Suppressor macrophage (primary cell): ENCODE measurements around the gene CHD2.
A peak's percentile ranks its signal among the peaks of the same experiment; 100 is the strongest.

Source experiments
- DNase-seq, 4 experiments: peaks; one replicate each; pipeline ENCODE4 v3.0.0-alpha.2; 2020 to 2022

Gene CHD2

DNA sequence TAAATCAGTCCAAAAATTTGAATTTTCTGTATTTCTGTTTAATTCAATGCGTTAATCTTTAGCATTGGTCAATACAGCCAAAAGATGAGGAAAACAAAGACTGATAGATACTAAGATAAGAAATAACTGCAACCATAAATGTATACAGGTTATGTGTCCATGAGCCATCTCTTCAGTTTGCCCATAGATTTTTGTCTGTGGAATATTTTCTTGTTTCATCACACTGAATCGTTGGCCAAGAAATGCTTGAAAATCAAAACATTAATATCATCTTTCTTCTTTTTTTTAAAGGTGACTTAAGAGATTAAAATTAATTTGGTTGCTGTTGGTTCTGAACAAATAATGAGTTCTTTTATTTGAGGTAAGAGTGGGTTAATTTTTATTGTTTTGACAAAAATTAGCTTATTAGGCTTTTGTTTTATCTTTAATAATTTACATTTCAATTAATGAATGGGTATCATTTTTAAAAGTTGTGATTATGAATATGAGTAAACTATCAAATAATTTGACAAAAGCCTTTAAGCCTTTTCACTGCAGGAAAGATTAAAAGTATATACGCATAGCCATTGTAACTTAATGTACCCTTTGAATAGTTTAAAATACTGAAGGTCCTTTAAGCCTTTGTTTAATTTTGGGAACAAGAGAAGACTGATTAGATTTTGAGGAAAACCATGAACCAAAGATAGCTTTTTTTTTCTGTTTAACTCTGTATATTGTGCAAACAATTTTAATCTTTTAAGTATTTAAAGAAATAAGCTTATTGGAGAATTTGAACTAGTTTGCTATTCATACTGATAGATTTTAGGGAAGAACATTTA is 14.7 kb upstream of the CHD2 start:
- DNase-seq = peak in 2 of 4 experiments; percentile 36 to 42

DNA sequence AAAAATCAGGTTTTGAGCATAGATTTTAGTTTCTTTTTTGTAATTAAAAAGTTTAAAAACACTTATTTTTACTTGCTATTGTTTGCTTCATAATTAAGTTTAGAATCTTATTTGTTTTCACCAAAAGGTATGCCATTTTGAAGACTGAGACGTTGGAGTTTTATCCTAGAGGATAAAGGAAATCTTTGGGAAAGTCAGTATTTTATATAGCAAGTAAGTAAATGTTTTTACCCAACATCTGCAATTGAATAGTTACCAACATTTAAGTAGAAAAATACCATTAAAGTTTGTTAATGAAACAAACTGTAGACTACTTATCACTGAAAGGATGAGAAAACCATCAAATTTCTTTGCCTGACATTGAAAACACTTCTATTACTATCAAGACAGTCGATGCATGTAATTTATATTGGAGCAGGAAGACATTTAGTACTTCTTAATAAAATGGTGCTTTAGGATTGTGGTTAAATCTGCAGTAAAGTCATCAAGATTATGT is 14.0 kb upstream of the CHD2 start:
- DNase-seq = no peak

DNA sequence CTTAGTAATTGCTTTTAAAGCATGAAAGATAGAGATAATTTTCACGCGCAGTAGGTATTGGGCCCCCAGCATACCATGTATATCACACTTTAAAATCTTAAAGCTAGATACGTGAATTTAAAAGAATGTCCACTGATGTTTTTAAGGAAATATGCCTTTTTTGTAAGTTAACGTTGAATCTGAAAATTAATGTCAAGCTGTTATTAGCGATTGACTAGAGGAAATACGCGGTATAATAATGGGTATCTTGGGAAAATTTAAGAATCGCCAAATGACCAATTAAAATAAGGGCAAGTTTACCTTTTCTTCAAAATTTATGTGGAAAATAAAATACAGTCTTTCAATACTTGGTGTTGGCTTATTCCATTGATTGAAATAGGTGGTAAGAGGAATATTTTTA is 13.3 kb upstream of the CHD2 start:
- no peak for DNase-seq

- no peak for DNase-seq
Measured at GRCh38 chr15:92887869-92888268, 12.3 kb upstream of the CHD2 start.

DNA sequence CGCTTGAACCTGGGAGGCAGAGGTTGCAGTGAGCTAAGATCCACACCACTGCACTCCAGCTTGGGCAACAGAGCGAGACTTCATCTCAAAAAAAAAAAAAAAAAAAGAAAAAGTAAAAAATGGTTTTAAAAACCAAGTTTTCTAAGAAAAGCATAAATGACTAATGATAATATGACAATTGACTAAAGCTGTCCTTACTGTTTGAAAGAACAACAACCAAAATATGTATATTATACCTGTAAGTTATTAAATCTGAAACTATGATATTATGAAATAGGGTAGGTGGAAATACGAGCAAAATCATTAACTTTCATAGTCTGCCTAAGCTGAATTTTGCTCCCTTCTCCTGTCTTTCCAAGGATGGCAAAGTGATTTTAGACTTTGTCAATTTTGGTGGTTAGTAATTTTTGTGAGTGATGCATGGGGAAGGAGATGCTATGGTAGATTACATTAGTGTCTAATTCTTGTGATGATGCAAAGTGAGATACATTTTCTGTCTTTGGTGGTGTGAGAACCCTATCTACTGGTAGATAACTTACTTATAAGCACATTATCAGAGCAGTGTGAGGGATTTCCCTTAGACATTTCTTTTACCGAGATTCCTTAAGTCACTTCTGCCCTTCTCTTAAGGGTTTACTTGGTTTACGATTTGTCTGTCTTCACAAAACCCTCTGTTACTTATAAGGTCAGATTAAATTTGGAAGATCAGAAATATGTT is 10.6 kb upstream of the CHD2 start:
- DNase-seq = no peak

DNA sequence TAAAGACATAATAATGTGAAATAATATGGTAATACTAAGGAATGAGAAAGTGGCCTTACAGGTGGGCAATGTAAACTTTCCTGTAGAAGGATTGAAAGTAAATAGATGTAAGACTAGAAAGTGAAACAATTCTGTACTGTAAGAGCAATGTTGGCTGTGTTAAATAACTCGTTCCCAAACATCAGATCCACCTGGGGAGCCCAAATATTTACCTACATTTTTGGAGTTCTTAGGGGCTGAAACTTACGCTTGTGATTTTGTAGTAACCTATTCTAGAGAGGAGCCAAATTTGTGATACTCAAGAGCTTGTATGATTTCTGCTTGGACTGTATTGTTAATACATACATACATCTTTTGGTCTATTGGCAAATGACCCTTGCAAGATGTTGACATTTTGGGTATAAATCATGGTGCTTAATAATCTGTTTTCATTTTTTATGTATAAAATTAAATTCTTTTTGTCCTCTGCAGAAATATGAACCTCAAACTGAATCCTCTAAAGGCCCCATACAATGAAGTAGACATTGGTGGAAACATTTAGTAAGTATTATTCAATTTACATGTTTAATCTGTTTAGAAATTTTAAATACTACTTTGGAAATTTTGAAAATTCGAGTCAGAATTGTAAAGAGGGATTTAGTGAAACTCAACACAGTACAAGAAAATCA is 8.5 kb upstream of the CHD2 start:
- no peak for DNase-seq

GRCh38 chr15:92892201-92892555 is 7.9 kb upstream of the CHD2 start:
- DNase-seq = no peak

- DNase-seq = no peak
Measured at GRCh38 chr15:92893200-92893599, 6.9 kb upstream of the CHD2 start.

DNA sequence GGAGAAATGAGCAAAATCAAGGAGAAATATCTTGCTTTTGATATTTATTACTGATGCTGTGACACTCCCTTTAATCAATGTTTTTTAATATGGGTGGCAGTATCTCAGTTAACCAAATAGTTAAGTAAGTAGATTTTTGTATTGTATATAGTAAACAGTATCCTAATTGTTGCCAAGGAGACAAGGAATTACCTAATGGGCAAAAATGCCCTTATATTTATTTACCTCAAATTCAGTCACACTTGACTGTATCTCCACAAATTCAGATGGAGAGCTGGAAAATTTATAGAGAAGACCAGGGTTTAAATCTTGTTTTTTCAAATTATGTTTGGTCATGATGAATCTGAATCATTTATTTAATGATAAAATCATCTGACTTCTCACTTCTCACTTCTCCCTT is 3.6 kb upstream of the CHD2 start:
- no peak for DNase-seq

- no peak for DNase-seq
Measured at GRCh38 chr15:92897620-92898019, 2.5 kb upstream of the CHD2 start.

GRCh38 chr15:92898988-92899582 is 1.0 kb upstream of the CHD2 start:
- no peak for DNase-seq

- DNase-seq = peak; percentile 37 to 62 (median 52)
Measured at GRCh38 chr15:92899601-92899947, 550 bp upstream of the CHD2 start.

- peak in 2 of 4 experiments; percentile 43 for DNase-seq
Measured at GRCh38 chr15:92900731-92901071, 577 bp downstream of the CHD2 start.

DNA sequence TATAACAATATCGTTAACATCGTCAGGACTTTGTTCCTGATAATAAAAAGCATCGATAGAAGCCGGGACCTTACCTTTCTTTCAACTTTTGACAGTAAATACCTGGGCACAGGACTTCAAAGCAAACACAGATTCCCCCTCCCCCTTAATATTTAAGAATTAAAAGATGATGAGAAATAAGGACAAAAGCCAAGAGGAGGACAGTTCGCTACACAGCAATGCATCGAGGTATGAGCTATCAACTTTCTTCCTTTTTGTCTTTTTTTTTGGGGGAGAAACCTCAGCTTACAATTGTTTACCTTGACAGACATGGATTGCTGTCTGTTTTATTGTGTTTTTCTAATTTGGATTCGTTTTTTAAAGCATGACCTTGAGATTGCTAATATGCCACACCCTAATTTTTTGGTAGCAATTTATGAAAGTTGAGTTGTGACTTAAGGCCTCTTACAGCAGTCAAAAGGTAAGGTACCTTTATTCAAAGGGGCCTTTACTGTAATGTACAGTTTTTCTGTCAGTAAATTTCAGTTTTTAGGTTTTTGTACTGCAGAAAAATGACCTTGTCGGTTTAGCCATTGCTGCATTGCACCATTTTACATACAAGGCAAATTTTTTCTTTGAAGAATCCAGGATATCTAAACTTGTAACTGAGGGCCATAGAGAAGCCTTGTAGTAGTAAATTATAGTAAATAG is 1.1 kb downstream of the CHD2 start:
- peak in 3 of 4 experiments; percentile 40 to 74 (median 68) for DNase-seq

DNA sequence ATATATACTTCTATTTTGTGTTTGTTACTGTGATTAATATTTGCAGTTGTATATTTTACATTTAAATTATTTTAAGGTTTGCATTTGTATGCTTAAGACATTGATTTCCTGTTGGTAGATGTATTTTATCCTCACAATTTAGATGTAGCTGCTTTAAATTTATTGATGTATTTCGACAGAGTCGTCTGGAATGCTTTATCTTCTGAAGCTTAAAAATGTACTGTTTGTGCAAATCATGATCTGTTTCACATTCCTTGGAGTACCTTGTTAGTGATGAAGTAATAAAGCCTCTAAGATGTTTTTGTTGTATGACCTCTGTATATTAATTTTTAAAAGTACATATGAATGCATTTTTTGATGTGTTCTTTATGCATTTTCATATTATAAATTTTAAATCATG is 1.9 kb downstream of the CHD2 start:
- no peak for DNase-seq

DNA sequence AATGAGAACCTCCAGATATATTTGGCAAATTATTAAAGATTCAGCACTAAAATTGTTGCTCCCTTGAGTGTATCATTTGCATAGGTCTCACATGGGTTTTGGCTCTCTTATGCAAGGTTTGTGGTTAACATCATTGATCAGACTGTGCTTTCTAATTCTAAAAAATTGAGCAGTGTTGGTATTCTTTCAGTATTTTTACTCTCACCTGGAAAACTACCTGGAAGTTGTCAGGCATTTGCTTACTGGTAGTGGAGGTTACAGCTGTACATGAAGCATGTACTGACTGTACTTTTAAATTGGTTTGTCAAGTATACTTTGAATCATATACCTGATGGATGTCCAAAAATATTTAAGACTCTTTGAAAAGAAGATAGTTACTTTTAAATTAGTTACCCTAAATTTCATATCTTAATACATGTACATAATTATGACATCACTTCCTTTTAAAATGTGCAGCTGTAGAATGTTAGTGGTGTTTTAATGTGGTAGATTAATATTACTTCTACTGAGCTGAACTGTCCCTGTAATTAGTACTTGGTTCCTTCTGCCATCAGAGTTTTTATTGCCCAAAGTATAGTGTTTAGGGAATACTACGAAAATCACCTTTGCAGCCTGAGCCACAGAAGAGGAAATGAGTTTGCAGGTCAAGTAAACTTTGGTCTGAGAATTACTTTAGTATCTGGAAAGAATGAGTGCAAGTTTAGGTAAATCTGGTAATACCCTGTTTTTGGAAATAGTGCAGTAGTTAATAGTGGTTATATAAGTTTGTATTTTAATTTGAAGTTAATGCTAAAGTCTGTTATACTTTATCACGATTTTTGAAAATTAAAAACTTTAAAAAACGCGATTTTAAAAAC is 2.8 kb downstream of the CHD2 start:
- DNase-seq = peak in 2 of 4 experiments; percentile 59 to 74

DNA sequence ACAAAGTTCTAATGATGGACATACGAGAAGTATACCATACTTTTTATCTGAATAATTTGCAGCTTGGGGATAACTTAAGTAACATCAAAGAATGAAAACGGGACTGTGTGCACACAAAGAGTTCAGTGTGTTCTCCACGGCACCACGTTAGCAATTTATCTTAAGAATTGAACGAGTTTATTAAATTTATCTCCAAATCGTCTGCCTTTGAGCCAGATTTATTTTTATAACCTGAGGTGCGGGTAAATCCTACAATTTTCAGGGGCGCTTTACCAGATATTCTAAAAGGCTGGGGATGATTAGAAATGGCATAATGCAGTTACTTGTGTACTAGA is 3.5 kb downstream of the CHD2 start:
- peak in 2 of 4 experiments; percentile 30 to 43 for DNase-seq

- DNase-seq = peak; percentile 99 to 100 (median 100)
Measured at GRCh38 chr15:92903966-92904721, 4.0 kb downstream of the CHD2 start.

DNA sequence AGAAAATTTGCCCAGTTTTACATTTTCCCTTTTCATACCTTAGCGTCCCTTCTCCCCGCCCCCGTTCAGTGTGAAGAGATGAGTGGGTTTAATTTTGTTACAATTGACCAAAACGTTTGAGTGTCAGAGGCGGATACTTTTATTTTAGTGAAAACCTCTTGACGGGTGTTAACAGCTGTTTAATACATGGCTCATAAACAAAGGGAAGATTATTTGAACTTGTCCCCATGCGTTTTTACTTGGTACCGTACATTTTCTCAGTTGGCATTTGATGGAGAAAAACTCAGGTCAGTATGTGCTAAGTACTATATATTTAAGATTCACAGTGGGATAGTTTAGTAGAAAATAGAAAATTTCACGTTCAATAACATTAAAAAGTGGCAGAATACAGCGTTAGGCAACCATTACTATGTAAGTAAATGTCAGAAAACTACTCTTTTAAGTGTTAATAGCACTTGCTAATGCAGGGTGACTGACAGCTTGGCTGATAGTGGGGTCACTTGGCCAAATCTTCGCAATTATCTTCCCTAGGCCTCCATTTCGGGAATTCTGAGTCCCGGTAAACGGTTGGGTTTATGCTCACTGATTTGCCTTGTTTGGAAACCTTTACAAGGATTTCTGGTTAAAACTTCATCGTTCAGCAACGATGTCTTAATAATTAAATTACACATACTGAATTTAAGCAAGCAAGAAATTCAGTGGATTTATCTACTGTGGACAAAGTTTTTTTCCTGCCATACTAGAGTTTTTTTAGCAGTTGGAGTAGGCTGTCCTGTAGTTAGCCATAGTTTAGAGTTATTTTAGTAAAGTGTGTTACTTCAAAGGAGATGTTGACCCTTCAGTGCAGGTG is 4.8 kb downstream of the CHD2 start:
- no peak for DNase-seq

DNA sequence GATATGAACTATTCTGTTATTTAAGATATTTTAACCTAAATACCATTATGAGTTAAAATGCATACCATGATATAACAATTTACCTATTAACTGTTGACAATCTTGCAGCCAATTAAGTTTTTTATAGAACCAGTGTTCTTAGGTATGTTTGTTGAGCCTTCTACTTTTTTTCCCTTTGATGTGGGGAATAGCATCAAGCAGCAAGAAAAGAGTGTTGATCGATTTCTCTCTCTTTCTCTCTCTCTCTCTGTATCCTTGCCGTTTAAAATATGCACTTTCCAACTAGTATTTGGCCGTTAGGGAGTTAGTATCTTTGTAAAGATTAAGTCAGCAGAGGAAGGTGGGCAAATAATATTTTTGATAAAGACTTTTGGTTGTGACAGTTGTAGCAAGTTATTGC is 5.9 kb downstream of the CHD2 start:
- DNase-seq = no peak
